Measurements from ENCODE around the gene SLC44A1. TPM values are rescaled to one million over a fixed set of nuclear protein-coding genes. Genes with fewer than 3 reads are reported as not detected.

Gene SLC44A1
- polyA plus RNA-seq, 1 of the 3 experiments (the other 2 are of a cell fraction), result 4.5 TPM

DNA sequence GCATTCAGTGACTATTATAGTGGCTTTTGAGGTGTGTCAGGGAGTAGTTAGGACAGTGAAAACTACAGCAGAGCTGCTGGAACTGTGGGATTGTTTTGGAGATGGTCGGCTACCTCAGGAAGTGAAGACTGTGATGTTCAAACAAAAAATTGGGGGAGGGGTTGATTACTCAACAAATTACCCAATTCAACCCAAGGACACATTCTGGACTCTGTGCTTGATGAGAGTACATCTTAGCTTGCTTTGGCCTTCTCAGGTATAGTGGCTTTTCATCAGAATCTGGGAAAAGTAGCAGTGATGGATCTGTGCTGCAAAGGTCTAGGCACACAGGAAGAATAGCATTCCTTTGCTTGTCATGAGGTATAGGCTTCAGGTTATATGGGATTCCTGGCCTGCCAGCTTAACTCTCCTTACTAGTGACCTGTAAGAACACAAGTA is 47.0 kb downstream of the SLC44A1 start:
- Histone ChIP-seq H3K4me1 (ENCODE audit: control insufficient read depth in 1 of 2, insufficient read depth in 2 of 2, low read depth in 1 of 2, low read length in 1 of 2) (peaks cover 3 to 11% of the 10 kb centered on the region in 2 experiments; a peak in 3 of 4 replicates), H3K27me3 (ENCODE audit: insufficient read depth) (no peaks in the 10 kb centered on the region), H3K9ac (no peak overlapping the region), H3K4me2 (no peak overlapping the region), H3K27ac (ENCODE audit: low read depth in 2 of 2, low read length in 1 of 2) (no peak overlapping the region), H3K9me3 (no peaks in the 10 kb centered on the region), H4K20me1 (ENCODE audit: insufficient read depth) (no peaks in the 10 kb centered on the region), H3K9me2 (no peaks in the 10 kb centered on the region), H2AFZ (ENCODE audit: low read depth) (no peak overlapping the region), H3K36me3 (replicated peaks in 1 of 2; ENCODE audit: control insufficient read depth in 1 of 2, insufficient read depth in 2 of 2, low read length in 1 of 2) (no peaks in the 10 kb centered on the region), H3K4me3 (ENCODE audit: low read depth in 2 of 2, low read length in 1 of 2) (no peak overlapping the region), H3F3A (replicated peaks; ENCODE audit: insufficient read depth) (peaks cover 3% of the 10 kb centered on the region), H3K79me2 (ENCODE audit: insufficient read depth) (no peaks in the 10 kb centered on the region)
- CTCF ChIA-PET, result interaction anchor here (1.2 kb wide), 1 partner anchor 10 kb away, joined by 3 read pairs; no protein-coding TSS in a partner anchor
- TF ChIP-seq CHD2 (IDR thresholded peaks at IDR 0.05; ENCODE audit: low read length, partially characterized antibody) (no peak), EP300 (IDR thresholded peaks at IDR 0.05; ENCODE audit: borderline replicate concordance in 1 of 2, low read depth in 1 of 2, low read length in 1 of 2) (no peak), TCF12 (IDR thresholded peaks at IDR 0.05) (no peak), MEF2A (IDR thresholded peaks at IDR 0.05; ENCODE audit: borderline replicate concordance, low read depth) (no peak), SIN3A (IDR thresholded peaks at IDR 0.05; ENCODE audit: borderline replicate concordance, low read depth, low read length) (no peak), MAX (IDR thresholded peaks at IDR 0.05; ENCODE audit: low read depth) (no peak)
- DNase-seq, result no peak
- 50% methylated on average over 1 of the region's 1 CpG for WGBS (ENCODE audit: low lambda C conversion rate)
- POLR2A ChIA-PET, result no interaction called here

- CTCF ChIA-PET, result no interaction called here
- 91% methylated on average over 2 of the region's 2 CpGs for WGBS (ENCODE audit: low lambda C conversion rate)
- Histone ChIP-seq H3K4me3 (ENCODE audit: low read depth in 2 of 2, low read length in 1 of 2) (no peak overlapping the region), H3K36me3 (replicated peaks in 1 of 2; ENCODE audit: control insufficient read depth in 1 of 2, insufficient read depth in 2 of 2, low read length in 1 of 2) (no peaks in the 10 kb centered on the region), H3K9me3 (no peaks in the 10 kb centered on the region), H2AFZ (ENCODE audit: low read depth) (no peak overlapping the region), H3K9me2 (no peaks in the 10 kb centered on the region), H3K4me1 (ENCODE audit: control insufficient read depth in 1 of 2, insufficient read depth in 2 of 2, low read depth in 1 of 2, low read length in 1 of 2) (peaks cover 3 to 11% of the 10 kb centered on the region in 2 experiments; a peak in 3 of 4 replicates), H3K4me2 (no peak overlapping the region), H3K9ac (no peak overlapping the region), H4K20me1 (ENCODE audit: insufficient read depth) (no peaks in the 10 kb centered on the region), H3K79me2 (ENCODE audit: insufficient read depth) (no peaks in the 10 kb centered on the region), H3K27ac (ENCODE audit: low read depth in 2 of 2, low read length in 1 of 2) (no peak overlapping the region), H3F3A (replicated peaks; ENCODE audit: insufficient read depth) (peaks cover 3% of the 10 kb centered on the region), H3K27me3 (ENCODE audit: insufficient read depth) (no peaks in the 10 kb centered on the region)
- no peak for TF ChIP-seq EZH2phosphoT487 (IDR thresholded peaks at IDR 0.05; ENCODE audit: borderline replicate concordance, low read depth)
- no peak for TF ChIP-seq YY1 (IDR thresholded peaks at IDR 0.05; ENCODE audit: low read depth)
- no peak for TF ChIP-seq TEAD4 (IDR thresholded peaks at IDR 0.05; ENCODE audit: borderline replicate concordance, insufficient read depth)
- no peak for TF ChIP-seq GATA2 (CRISPR knock-in tag; IDR thresholded peaks at IDR 0.05)
- no peak for TF ChIP-seq FOXM1 (IDR thresholded peaks at IDR 0.05; ENCODE audit: low read depth)
- no peak for TF ChIP-seq RAD21 (IDR thresholded peaks at IDR 0.05; ENCODE audit: low read length)
- no peak for TF ChIP-seq NRF1 (IDR thresholded peaks at IDR 0.05; ENCODE audit: low read depth, low read length)
- TF ChIP-seq RXRA (IDR thresholded peaks at IDR 0.05; ENCODE audit: borderline replicate concordance, low read depth), result no peak
- no peak for TF ChIP-seq USF1 (IDR thresholded peaks at IDR 0.05; ENCODE audit: borderline replicate concordance, low read depth)
- POLR2A ChIA-PET, result no interaction called here
- no peak for DNase-seq
These were observed 47.5 kb downstream of the SLC44A1 start for GRCh38 chr9:105291938-105292337.
